T47D (cell line): ENCODE results near the gene CLEC2L.

Experiments used
- DNase-seq, 2 experiments: peaks; one replicate each; pipeline versions ENCODE4 v3.0.0 to v3.0.0-alpha.2; 2011 to 2012; ENCODE audit warnings: low read depth in 1 of 2, low spot score in 1 of 2
- JUND ChIP-seq: IDR thresholded peaks from 2 replicates; pipeline ENCODE4 v1.6.1; 2012; ENCODE audit warnings: low read depth
- in situ Hi-C: cut with HindIII; loops from 2 replicates; pipeline ENCODE4 v1.10.0; 2016; ENCODE audit warnings: low sequenced_read_pairs, low pct_unique_long_range_greater_than_20kb

Gene CLEC2L

DNA sequence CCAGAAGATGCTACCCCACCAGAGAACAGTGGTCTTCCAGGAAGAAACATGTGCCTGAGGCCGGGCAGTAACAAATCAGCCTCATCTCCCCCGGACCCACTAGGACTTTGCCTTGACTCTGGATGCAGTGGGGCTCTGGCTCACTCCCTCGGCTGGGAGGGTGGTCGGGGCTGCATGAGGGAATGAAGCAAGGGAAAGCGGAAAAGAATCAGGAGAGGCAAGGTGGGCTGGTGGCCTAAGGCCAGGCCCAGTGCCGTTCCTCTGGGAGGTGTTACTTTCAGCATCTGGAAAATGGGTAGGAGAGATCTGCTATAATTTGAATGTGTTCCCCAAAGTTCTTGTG, 51.8 kb downstream of the CLEC2L start:
- DNase-seq: no peak
- in situ Hi-C loops: no loop called here
- no peak for TF ChIP-seq JUND

DNA sequence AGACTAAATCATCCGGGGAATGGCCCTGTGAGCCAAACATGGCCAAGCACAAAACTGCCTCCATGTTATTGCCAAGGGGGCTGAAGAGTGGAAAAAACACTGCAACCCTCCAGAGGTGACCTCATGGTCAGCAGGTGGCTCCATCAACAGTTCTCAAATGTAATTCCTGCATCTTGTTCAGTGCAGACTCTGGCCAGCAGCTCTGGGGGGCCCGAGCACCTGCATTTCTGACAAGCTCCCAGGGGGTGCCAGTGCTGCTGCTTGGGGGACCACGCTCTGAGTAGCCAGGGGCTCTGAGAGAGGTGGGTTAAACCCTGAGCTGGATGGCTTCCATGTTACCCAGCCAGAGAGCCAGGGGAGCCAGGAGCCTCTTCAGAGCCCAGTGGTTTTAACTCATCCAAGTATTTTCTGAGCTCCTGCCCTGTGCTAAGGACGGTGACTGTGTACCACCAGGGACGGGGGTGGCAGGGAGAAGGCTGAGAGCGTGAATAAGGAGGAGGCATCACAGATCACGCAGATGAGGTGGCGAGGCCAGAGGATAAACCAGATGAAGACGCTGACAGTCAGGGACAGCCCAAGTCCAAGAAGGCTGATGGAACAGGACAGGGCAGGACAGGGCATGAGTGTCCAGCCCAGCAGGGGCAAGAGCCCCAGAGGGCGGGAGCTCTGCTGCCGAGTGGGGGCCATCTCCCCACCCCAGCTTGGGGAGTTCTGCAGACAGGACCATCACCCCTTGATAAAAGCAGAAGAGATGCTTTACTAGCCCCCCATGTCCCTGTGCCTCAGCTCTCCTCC, 52.9 kb downstream of the CLEC2L start:
- DNase-seq: no peak
- in situ Hi-C loops: no loop called here
- no peak for TF ChIP-seq JUND

DNA sequence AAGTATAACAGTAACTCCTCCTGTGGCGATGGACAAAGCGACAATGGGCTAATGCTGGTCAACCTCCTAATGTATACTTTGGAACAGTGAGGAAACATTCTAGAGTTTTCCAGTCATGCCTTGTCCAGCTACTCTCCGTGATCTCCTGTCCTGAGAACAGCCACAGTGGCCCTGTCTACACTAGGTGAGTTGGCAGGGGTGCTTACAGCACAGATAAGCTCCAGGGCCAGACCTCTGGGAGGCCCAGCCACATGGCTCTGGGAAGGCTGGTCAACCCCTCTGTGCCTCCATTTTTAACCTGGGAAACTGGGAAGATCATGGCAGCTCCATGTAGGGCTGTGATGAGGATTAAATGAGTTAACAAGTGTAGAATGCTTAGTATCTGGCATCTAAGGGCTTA, 57.0 kb downstream of the CLEC2L start:
- no peak for TF ChIP-seq JUND
- in situ Hi-C loops: no loop called here

DNA sequence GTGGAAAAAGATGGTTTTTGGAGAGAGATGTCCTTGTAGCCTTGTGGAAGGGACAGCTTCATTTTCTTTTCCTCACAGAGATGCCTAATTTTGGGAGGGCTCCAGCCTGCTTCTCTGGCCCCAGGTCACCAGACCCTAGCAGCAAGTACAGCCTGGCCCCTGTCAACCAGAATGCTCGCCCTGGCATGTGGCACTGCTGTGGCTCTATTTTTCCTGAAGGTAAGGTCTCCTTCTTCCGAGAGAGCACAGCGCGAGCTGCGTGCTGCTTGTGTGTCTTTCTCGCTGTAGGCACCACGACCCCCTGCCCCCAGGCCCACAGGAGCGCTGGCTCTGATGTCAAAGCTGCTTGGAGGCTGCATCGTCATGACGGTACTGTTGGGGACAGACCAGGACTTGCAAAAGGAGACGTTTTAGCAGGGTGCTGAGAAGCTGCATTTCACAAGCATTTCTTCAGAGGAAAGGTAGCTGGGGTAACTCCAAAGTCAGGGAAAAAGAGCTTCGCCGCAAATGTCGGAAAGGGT, 58.7 kb downstream of the CLEC2L start:
- no peak for DNase-seq
- in situ Hi-C loops: no loop called here
- no peak for TF ChIP-seq JUND

More for the DNA sequence above, 57.0 kb downstream of the CLEC2L start:
- no peak for DNase-seq

DNA sequence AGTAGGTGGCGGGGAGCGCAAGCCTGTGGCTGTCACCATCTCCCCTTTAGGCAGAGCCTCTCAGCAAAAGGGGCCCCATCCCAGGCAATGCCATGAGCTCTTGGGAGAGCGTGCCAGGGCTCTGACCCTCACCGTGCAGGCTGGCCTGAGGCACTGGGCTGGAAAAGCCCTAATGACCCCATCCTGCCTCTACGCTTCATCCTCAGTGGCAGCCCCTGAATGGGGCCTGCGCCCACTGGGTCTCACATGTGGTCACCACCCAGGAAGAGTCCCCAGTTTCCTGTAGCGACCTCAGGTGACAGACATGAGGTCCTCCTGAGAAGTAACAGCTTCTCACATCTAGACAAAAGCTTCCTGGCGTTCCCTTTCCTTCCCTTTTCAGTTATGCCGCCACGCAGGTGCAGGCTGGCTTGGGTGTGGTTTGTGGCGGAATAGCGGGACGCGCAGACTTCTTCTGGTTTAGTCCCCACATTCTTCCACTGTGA, 59.2 kb downstream of the CLEC2L start:
- DNase-seq: no peak
- no peak for TF ChIP-seq JUND
- in situ Hi-C loops: no loop called here

DNA sequence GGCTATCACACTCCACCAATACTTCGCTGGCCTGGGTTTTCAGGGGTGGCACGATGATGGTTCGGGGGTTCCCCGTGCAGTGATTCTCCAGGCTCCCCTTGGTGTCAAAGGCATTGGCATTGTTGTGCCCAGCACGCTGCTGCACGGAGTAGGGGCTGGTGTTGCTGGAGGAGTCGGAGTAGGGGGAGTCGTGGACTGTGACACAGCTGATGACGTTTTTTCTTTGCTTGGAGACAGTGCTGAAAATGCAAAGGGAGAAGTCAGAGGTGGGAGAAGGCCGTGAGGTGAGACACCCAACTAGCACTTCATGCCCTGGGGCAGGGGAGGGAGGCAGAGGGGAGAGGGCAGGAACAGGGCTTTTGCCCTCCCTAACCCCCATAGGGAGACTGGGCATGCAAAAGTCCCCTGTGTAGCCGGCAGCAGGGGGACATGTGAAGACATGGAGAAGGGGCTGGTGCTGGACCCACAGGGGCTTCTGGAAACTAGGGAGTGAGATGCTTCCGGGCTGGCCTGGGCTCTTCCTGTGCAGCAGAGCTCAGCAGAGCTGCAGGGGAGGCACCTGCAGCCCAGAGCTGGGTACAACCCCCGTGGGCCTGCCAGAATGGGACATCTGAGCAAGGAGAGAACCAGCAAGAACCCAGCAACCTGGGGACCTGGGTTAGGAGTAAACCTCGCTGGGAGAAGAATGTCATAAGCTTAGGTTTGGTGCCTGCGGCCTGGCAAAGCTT, 60.5 kb downstream of the CLEC2L start:
- in situ Hi-C loops: no loop called here
- TF ChIP-seq JUND: no peak
- DNase-seq: no peak

DNA sequence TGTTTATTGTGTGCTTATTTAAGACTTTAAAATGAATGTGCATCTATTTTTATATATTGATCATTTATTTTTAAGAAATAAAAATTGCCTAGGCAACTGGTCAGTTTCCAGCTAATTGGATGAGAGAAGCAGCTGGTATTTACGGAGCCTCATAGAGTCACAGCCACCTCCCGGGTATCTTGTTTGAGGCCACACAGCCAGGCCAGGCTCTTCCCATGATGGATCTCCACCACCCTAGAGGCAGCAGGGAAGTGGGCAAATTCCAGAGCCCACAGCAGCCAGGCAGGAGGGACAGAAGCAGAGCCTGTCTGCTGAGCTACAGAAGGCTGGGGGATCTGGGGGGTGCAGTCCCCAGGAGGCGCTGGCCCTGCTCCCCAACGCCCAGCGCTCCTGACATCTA, 61.6 kb downstream of the CLEC2L start:
- in situ Hi-C loops: no loop called here
- DNase-seq: no peak
- no peak for TF ChIP-seq JUND

DNA sequence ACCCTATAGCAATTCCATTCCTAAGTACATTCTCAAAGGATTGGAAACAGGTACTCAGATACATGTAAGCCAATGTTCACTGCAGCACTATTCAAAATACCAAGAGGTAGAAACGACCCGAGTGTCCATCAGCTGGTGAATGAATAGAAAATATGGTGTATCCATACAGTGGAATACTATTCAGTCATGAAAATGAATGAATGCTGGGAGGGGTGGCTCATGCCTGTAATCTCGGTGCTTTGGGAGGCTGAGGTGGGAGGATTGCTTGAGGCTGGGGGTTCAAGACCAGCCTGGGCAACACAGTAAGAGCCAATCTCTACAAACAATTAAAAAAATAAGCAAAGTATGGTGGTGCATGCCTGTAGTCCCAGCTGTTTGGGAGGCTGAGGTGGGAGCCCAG, 62.8 kb downstream of the CLEC2L start:
- in situ Hi-C loops: no loop called here
- no peak for TF ChIP-seq JUND
- no peak for DNase-seq

DNA sequence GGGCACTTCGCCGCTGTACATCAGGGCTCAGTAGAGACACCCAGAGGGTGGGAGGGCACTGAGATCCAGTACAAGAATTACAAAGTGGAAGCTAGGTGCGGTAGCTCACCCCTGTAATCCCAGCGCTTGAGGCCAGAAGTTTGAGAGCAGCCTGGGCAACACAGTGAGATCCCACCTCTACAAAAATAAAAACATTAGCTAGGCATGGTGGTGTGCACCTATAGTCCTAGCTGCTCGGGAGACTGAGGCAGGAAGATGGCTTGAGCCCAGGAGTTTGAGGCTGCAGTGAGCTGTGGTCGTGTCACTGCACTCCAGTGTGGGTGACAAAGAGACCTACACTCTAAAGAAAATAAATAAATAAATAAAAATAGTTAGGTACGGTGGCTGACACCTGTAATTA, 64.0 kb downstream of the CLEC2L start:
- no peak for TF ChIP-seq JUND
- no peak for DNase-seq
- in situ Hi-C loops: no loop called here

DNA sequence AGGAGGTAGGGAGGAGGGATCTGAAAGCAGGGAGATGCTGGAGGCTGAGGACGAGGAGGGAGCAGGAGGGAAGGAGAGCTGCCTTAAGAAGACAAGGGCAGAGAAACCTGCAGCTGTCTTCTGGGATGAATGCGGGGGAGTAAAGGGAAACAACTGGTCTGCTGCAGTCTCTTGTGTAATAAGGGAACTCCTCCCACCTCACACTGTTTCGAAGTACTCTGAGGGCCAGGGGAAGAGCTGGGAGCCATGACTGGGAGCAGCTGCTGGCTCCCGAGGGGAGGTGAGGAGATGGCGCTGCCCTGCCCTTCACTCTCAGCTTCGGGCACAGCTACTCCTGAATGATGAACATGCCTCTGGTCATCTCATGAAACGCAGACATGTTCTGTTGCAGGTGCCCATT, 65.1 kb downstream of the CLEC2L start:
- TF ChIP-seq JUND: no peak
- DNase-seq: no peak
- in situ Hi-C loops: no loop called here

DNA sequence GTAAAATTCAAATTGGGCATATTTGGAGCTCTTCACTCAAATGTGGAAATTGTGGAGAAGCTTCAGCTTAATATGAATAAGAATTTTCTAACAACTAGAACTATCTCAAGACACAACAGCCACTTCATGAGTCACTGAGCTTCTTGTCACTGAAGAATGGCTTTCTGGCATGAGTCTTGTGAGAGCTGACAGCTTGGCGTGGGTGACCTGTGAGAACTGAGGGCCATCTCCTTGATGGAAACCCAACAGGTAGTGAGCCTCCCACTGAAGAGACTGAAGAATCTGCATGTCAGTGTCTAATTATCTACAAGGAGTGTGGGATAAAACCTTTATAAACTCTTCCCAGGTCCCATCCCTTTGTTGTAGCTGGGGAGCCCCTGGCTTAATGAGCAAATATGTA, 66.0 kb downstream of the CLEC2L start:
- DNase-seq: no peak
- in situ Hi-C loops: no loop called here
- no peak for TF ChIP-seq JUND

DNA sequence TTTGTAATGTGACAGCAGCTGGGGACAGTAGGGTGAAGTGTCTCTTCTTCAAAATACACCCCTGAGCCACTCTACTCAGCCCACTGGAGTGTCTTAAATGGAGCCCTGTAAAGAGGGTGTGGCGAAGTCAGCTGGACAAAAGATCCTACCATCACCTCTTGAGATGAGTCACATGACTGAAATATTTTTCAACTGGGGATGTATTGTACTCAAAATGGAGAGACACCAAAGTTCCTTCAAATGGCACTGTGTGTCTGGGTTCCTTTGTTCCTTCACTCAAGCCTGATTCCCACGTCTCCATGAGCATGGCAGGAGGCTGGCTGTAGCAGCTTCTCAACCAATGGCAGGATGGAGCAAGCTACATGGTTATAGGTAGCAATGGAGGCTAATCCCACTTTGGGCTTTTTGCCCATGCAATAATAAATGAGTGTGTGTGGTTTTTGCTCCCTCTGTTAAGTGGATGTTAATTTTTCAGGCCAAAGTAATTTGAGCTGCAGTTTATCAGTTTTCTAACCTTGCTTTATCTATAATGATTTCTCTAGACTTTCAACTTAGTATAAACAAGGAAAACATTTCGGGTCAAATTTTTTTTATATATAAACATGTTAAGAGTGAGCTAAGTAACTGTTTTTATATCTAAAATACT, 68.2 kb downstream of the CLEC2L start:
- no peak for TF ChIP-seq JUND
- DNase-seq: no peak

DNA sequence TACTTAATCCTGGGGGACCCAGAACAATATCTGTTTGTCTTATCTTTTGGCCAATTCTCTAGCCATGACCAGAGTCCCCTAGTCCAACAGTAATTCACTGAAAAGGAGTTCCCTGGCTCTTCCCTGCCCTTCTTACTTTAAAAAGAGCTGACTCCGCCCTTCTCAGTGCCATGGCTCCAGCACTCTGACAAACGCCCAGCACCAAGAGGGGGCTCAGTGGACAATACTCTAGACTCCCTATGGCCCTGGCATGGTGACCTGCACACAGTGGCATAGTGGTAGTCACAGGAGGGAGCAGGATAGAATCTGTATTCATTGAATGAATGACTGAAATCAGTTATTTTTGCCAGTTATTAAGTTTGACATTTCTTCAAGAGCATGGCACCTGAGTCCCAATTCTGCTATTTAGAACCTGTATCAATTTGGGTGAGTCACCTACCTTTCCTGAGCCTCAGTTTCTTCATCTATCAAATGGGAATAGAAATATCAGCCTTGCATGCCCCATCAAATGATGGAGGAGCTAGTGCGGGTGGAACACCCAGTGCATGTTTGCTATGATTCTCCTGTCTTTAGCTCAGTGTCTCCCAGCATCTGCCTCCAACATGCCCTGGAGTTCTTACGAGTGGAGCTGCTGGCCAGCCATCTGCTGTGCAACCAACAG, 69.4 kb downstream of the CLEC2L start:
- TF ChIP-seq JUND: no peak
- in situ Hi-C loops: no loop called here
- no peak for DNase-seq

More for the DNA sequence above, 68.2 kb downstream of the CLEC2L start:
- in situ Hi-C loops: no loop called here
